ENCODE measurements around the gene PLEKHH2.
A peak's percentile ranks its signal among the peaks of the same experiment; 100 is the strongest.

The PLEKHH2 gene

DNA sequence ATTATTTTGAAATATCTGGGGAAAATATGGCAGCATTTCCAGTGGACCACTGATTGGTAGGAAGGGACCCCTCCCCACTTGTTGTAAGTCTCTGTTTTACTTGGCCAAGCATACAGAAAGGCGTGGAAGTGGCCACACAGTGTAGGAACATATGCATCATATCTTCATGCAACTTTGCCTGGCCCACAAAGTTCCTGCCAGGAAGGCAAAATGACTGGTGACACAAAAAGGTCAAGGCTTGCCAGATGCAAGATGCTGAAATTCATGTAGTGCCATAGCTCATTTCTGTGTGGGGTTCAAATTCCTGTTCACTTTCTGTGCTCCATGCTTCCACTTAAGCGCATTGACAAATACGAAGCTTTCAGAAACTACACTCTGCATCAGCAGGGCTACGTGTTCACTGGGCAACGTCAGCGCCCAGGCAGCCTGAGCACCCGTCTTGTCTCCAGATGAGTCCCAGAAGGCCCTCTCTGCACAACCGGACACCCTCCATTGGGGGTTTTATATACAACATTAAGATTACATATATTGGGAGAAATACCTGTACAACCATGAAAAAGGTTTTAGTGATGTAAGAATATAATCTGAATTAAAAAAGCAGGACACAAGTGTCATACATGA is 140.4 kb downstream of the PLEKHH2 start:
- FAIRE-seq (no peak), DNase-seq (ENCODE audit: insufficient read length, low spot score) (no peak)
- TF ChIP-seq, protein P1, sequence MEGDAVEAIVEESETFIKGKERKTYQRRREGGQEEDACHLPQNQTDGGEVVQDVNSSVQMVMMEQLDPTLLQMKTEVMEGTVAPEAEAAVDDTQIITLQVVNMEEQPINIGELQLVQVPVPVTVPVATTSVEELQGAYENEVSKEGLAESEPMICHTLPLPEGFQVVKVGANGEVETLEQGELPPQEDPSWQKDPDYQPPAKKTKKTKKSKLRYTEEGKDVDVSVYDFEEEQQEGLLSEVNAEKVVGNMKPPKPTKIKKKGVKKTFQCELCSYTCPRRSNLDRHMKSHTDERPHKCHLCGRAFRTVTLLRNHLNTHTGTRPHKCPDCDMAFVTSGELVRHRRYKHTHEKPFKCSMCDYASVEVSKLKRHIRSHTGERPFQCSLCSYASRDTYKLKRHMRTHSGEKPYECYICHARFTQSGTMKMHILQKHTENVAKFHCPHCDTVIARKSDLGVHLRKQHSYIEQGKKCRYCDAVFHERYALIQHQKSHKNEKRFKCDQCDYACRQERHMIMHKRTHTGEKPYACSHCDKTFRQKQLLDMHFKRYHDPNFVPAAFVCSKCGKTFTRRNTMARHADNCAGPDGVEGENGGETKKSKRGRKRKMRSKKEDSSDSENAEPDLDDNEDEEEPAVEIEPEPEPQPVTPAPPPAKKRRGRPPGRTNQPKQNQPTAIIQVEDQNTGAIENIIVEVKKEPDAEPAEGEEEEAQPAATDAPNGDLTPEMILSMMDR (IDR thresholded peaks at IDR 0.05; ENCODE audit: insufficient read depth, missing control alignments): no peak

DNA sequence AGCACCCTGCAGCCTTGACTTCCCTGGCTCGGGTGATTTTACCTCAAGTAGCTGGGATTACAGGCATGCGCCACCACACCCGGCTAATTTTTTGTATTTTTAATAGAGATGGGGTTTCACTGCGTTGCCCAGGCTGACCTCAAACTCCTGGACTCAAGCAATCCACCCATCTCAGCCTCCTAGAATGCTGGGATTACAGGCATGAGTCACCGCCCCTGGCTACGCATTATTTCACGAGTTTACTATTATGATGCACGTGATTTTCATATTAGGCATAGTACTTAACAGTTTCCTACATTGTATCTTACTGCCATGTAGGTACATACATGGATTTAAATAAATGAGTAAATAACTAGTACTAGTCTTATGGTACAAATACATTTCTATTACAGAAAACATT is 141.2 kb downstream of the PLEKHH2 start:
- DNase-seq (ENCODE audit: insufficient read length, low spot score) (no peak), FAIRE-seq (no peak)
- TF ChIP-seq, protein P1 (IDR thresholded peaks at IDR 0.05; ENCODE audit: insufficient read depth, missing control alignments): no peak

DNA sequence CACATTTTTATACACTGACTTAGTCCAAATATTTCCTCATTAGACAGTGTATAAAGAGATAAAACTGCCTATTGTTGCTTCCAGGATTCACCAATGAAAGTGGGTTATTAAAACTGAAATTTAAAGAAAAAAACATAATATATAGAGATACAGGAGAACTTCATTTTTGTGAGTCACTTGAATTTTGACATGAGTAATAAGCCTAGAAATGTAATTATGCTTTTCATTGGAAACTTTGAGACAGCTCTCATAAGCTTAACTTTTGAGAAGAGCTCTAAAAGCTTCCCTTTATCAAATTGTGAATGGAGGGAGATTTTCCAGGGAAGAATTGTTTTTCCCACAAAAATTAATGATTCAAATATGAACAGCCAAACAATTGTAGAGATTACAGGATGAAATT is 150.8 kb downstream of the PLEKHH2 start:
- FAIRE-seq (no peak), DNase-seq (ENCODE audit: insufficient read length, low spot score) (no peak)
- TF ChIP-seq, protein P1 (IDR thresholded peaks at IDR 0.05; ENCODE audit: insufficient read depth, missing control alignments): no peak

DNA sequence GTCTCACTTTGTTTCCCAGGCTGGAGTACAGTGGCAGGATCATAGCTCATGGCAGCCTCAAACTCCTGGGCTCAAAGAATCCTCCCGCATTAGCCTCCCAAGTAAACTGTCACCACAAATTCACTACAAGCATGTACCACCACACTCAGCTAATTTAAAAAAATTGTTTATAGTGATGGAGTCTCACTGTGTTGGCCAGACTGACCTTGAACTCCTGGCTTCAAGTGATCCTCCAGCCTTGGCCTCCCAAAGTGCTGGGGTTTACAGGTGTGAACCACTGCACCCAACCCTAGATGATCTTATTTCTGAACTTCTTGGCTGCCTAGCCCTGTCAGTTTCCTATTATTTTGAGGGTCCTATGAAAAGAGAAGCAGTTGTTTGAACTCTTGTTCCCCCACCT is 151.6 kb downstream of the PLEKHH2 start:
- FAIRE-seq (no peak), DNase-seq (ENCODE audit: insufficient read length, low spot score) (no peak)
- TF ChIP-seq, protein P1 (IDR thresholded peaks at IDR 0.05; ENCODE audit: insufficient read depth, missing control alignments): no peak

DNA sequence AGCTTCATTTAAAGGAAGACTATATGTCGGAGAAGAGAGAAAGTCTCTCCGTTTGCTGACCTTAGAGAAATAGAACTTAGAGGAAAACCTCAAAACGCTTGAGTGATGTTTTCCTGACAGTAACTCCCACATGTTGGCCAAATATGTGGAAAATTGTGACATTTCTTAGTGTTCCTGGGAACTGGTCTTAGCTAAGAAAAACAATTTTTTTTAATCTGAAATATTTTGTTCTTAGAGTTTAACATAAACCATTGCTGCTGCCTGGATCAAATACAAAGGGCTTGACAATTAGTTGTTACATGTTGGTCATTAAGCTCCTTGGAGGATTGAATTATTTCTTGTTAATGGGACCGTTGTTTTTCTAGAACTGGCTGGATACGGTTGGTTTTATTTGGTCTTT is 153.1 kb downstream of the PLEKHH2 start:
- DNase-seq (ENCODE audit: insufficient read length, low spot score): no peak
- no peak for FAIRE-seq

DNA sequence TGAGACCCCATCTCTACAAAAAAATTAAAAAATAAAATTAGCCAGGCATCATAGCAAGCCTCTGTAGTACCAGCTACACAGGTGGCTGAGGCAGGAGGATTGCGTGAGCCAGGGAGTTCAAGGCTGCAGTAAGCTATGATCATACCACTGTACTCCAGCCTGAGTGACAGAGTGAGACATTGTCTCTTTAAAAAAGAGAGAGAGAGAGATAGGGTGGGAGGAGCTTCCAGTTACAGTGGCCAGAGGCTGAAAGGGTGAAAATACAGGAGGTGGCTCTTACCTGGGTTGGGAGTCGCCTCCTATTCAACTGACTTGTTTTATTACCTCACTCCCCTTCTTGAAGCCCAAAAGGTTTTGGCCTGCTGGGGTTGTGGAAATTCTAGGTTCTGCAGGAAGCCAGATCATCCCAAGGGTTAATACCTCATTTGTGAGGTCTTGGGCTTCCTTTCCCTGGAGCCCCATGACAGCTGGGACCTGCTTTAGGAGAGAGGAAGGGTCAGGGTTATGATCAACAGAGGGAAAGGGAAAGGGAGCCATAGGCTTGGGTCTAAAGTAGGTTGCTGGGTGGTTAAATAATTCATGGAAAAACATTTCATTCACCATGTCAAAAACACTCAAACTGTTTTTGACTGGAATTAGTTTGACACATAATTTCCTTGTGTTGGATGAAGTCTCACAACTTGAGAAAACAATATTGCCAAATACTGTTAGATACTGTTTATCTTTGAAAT is 154.1 kb downstream of the PLEKHH2 start:
- DNase-seq (ENCODE audit: insufficient read length, low spot score) (no peak), FAIRE-seq (no peak)
- TF ChIP-seq, protein P1 (IDR thresholded peaks at IDR 0.05; ENCODE audit: insufficient read depth, missing control alignments): no peak

More for the DNA sequence above, 153.1 kb downstream of the PLEKHH2 start:
- TF ChIP-seq, protein P1 (IDR thresholded peaks at IDR 0.05; ENCODE audit: insufficient read depth, missing control alignments): no peak

DNA sequence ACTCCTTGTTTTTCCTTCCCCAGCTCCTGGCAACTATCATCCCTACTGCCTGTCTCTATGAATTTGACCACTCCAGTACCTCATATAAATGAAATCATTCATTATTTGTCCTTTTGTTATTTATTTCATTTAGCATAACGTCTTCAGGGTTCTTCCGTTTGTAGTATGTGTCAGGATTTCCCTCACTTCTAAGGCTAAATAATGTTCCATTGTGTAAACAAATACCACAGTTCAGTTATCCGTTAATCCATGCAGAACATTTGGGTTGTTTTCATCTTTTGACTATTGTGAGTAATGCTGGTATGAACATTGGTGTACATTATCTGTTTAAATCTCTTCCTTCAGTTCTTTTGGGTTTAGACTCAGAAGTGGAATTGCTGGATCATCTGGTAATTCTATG is 155.6 kb downstream of the PLEKHH2 start:
- DNase-seq (ENCODE audit: insufficient read length, low spot score) (no peak), FAIRE-seq (peak; percentile 48)
- TF ChIP-seq, protein P1 (IDR thresholded peaks at IDR 0.05; ENCODE audit: insufficient read depth, missing control alignments): no peak
